ENCODE measurements around the gene NXN. TPM values are rescaled to one million over a fixed set of nuclear protein-coding genes. Genes with fewer than 3 reads are reported as not detected.
"Not testable (repeated sequence)": the region's sequence is repeated elsewhere in the genome, so short reads cannot be mapped to it uniquely, and the experiment has no call there.

NXN gene
- total RNA-seq, 2 donors from 2014 or later: 15.6 to 17.5 TPM

DNA sequence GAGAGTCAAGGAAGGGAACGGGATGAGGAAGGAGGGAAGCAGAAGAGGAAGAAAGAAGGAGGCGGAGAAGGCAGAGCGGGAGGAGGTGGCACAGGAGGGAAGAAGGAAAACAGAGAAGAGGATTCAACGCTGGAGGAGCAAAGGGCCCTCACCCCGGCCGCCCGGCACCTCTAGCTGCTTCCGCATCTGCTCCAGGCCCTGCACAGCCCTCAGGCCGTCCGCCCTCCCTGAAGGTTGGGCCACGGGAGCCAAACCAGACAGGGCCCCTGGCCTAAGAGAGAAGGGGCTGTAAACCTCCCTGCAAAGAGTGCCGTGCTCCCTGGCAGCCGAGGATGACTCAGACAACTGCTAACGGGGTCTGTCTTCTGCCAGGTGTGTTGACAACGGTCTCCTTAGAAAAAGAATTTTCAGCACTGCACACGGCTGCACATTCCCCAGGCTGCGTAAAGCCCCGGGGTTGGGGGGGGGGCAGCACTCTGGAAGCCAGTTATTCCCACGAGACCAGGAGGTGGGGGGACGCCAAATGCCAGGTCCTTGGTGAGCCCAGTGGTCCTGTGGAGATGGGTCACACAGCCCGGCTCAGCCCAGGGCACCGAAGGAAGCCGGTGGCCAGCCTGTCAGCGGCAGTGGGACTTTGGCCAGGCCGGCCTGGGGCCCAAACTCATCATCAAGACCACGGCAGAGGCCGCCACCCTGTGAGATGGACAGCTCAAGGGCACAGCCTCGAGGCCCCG lies 168.4 kb downstream of the NXN start:
- Histone ChIP-seq H3K4me3 (no peak overlapping the region), H3K27ac (no peak overlapping the region), H3K9me3 (no peaks in the 10 kb centered on the region), H3K36me3 (no peaks in the 10 kb centered on the region), H3K27me3 (no peaks in the 10 kb centered on the region), H3K4me1 (no peaks in the 10 kb centered on the region)
- DNase-seq (ENCODE audit: low spot score): no peak
- TF ChIP-seq, protein P1, sequence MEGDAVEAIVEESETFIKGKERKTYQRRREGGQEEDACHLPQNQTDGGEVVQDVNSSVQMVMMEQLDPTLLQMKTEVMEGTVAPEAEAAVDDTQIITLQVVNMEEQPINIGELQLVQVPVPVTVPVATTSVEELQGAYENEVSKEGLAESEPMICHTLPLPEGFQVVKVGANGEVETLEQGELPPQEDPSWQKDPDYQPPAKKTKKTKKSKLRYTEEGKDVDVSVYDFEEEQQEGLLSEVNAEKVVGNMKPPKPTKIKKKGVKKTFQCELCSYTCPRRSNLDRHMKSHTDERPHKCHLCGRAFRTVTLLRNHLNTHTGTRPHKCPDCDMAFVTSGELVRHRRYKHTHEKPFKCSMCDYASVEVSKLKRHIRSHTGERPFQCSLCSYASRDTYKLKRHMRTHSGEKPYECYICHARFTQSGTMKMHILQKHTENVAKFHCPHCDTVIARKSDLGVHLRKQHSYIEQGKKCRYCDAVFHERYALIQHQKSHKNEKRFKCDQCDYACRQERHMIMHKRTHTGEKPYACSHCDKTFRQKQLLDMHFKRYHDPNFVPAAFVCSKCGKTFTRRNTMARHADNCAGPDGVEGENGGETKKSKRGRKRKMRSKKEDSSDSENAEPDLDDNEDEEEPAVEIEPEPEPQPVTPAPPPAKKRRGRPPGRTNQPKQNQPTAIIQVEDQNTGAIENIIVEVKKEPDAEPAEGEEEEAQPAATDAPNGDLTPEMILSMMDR (IDR thresholded peaks at IDR 0.05): no peak

DNA sequence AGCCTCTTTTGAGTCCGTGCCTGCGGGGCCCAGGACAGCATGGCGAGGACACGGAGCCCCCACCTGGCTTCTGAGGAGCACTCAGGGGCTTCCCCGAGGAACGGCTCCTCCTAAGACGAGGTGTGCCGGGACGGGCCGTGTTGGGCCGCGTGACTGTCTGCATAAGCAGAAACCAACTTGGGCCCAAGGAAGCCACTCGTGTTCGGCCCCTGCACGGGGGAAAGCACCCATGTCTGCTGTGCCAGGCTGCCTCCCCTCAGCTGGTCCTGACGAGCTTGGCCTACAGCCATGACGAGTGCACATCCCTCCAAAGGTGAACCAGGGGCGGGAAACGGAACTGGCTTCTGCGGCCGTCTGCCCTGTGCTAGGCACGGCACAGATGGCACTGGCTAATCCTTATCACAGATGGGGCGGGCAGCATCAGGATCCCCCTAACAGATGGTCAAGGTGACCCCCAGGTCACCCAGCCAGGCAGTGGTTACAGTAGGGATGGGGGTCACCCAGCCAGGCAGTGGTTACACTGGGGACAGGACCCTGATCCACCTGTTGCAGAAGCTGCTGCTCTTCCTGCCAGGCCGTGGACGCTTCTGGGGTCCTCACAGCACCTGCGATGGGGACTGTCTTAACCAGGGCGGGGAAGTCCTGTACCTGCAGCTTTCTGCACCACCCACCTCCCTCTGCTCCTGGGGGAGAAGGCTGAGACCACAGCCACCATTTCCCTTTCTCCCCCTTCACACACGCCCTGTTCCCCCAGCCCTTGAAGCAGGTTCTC lies 171.9 kb downstream of the NXN start:
- Histone ChIP-seq H3K27ac (no peak overlapping the region), H3K4me3 (no peak overlapping the region), H3K27me3 (no peaks in the 10 kb centered on the region), H3K9me3 (no peaks in the 10 kb centered on the region), H3K4me1 (no peaks in the 10 kb centered on the region), H3K36me3 (no peaks in the 10 kb centered on the region)
- DNase-seq (ENCODE audit: low spot score): no peak
- TF ChIP-seq, protein P1 (IDR thresholded peaks at IDR 0.05): no peak

GRCh38 chr17:806781-807522 lies 172.6 kb downstream of the NXN start:
- Histone ChIP-seq H3K27me3 (no peaks in the 10 kb centered on the region), H3K4me1 (no peaks in the 10 kb centered on the region), H3K27ac (no peak overlapping the region), H3K9me3 (no peaks in the 10 kb centered on the region), H3K4me3 (no peak overlapping the region), H3K36me3 (no peaks in the 10 kb centered on the region)
- TF ChIP-seq, protein P1 (IDR thresholded peaks at IDR 0.05): no peak
- DNase-seq (ENCODE audit: low spot score): no peak

- Histone ChIP-seq H3K27ac (no peak overlapping the region), H3K36me3 (no peaks in the 10 kb centered on the region), H3K9me3 (no peaks in the 10 kb centered on the region), H3K27me3 (no peaks in the 10 kb centered on the region), H3K4me1 (no peaks in the 10 kb centered on the region), H3K4me3 (no peak overlapping the region)
- no peak for DNase-seq (ENCODE audit: low spot score)
- TF ChIP-seq, protein P1 (IDR thresholded peaks at IDR 0.05): no peak
Observed at GRCh38 chr17:806346-806745, 173.2 kb downstream of the NXN start.

GRCh38 chr17:805886-806285 lies 173.7 kb downstream of the NXN start:
- H3K4me3 ChIP-seq; DNase-seq (ENCODE audit: low spot score); H3K9me3 ChIP-seq; H3K4me1 ChIP-seq; H3K27ac ChIP-seq; H3K27me3 ChIP-seq; H3K36me3 ChIP-seq: not testable (repeated sequence)
